GM21786 (cell line): ENCODE measurements around the gene MAP7.

Experiments
- ATAC-seq: cut with Tn5 transposase; IDR thresholded peaks from one replicate; pipeline ENCODE4 v1.9.1; 2021; ENCODE audit not compliant: unreplicated experiment

Gene MAP7

DNA sequence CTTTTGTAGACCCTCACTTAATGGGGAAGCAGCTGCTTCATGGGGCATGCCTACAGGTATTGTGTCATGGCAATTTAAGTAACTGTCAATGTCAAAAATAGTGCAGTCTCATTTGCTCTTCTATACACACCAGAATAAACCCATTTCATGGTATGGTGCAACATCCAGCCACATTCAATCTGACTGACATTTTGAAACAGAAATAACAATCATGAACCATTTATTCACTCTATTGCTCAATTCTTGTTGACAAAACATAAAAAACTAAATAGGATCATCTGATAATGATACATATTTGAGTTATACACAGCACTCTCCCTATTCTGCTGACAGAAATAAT, 122.9 kb downstream of the MAP7 start:
- ATAC-seq, result no peak

DNA sequence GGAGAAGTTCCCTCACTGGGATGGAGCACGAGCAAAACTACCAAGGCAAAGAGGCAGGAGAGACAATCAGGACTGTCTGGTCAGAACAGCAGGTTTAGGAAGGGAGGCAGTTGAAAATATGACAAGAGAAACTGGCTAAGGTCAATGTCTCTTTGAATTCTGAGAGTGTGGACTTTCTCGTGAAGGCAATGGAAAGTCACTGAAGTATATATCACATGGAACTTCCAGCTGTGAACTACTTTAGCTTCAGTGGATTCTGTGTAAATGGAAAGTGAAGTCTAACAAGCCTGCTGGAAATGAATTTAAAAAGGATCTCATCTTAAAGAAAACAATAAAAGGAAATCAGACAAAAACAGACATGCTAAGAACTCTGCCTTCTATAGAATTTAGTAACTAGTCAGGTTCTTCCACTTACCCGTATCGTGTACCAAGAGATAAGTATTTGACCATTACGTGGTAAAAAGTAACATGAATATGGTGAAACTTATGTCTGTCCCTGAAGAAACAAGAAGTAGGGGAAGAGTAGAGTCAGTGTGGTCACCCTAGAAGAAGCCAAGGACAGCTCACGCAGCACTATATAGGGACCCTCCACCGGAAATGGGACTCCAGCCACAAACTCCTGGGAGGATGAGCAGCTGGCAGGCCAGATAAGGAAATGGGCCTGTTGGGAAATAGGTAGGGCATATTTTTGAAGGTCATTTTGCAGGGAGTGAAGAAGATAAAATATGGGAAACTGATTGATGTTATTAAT, 123.4 kb downstream of the MAP7 start:
- ATAC-seq, result no peak

DNA sequence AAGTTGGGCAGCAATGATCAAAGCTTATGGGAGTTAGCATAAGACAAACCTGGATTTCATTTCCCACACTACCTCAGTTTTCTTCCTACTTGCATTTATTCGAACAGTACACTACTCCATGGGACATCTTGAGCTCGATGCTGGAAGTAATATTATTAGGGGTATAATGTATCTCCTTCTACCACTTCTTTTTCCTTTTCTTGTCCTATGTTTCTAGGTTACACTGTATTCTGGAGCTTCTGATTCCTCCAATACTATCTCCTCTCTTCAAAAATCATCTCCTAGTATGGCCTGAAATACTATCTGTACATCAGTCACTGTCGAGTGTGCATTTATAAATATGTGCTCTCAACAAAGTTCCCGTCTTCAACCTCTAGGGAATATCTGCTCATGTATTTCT, 124.4 kb downstream of the MAP7 start:
- ATAC-seq, result no peak

DNA sequence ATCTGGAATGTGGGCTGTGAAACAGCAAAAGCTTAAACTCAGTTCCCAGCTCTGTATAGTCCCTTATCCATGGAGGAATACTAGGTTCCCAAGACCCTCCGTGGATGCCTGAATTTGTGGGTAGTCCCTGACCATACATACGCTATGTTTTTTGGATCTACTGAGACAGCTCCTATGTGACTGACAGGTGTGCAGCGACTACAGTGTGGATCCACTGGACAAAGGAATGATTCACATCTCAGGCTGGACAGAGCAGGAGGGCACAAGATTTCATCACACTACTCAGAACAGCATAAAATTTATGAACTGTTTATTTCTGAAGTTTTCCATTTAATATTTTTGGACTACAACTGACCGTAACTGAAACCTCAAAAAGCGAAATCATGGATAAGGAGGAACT, 125.3 kb downstream of the MAP7 start:
- ATAC-seq, result no peak

DNA sequence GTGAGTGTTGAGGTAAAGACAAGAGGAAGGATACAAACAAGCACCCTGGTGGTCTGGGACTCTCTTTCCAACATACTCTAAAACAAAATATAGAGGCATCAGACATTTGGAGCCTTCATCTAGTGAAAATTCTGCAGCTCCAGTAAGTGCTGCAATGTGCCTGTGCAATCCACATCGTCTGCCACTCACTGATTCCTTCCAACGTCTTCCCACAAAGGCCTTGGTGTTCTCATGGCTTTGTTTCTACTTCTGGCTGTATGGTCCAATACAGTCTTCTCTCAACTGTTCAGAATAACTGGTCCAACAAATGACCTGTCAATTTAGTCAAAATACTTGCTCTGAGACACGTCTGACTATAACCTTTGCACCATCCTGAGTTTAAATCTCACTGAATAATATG, 125.8 kb downstream of the MAP7 start:
- ATAC-seq, result no peak

DNA sequence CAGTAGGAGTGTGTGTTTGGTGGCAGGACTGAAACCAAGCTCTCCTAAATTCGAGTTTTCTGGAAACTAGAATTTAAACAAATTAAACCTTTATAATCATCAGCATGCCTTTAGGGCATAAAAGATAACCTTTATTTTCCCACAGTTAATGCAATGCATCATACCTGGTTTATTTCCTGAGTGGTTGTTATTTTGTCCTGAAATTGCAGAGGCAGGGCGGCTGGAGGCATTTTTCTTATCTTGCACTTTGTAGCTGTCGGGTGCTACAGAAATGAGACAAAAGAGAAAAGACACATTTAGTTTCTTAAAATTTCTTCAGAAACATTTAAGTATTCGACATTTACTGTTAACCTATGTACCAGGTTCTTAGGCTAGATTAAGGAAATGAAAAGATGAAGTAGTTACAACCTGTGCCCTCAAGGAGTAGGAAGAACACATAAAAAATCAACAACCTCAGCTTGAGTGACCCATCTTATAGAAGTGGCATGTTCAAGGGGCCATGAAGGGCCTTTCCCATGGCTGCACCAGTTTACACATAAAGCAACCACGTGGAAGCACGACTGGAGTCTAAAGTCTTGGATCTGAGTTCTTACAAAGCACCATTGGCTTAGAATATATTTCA, 128.6 kb downstream of the MAP7 start:
- ATAC-seq, result no peak

DNA sequence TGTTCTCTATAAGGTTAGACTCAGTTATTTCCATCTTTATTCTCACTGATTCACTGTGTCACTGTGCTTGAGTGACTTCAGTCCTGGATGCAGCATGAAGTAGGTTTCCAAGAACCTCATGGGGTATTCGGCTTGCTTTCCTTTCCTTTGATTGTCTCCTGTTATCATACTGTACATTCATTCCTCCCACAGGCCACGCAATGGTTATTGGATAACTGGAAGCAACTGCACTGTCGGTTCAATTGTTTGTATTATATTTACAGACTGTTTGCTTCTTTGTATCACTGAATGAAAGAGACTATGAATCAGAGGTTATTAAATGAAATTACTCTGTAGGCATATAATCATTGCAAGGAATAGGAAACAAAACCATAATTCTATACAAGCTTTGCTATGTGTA, 129.4 kb downstream of the MAP7 start:
- no peak for ATAC-seq

DNA sequence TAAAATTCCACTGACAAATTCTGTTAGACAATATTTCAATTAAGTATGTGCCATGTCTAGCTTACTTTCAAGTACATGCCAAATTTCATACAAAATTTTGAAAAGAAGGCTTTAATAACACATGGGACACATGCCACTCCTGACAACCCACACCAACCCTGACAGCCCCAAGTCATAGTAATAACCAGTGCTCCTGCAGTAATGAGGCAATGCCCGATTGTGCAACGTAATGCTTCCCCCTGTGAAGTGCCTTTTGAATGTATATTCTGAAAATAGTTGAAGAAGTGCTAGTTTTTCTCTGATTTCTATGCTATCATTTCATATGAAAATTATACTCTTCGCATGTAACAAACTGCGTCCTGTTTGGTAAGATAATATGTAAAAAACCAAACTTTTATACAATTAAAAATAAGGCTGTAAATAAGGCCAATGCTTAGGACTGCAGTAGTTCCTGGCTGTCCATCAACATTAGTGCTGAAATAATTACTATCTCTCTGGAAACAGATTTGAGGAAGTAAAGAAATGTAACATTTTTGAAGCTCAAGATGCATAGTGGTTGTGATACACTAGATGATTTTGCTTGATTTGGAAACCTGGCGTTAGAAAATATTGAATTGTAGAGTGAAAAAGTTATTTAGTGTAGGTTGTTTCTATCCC, 134.7 kb downstream of the MAP7 start:
- no peak for ATAC-seq

DNA sequence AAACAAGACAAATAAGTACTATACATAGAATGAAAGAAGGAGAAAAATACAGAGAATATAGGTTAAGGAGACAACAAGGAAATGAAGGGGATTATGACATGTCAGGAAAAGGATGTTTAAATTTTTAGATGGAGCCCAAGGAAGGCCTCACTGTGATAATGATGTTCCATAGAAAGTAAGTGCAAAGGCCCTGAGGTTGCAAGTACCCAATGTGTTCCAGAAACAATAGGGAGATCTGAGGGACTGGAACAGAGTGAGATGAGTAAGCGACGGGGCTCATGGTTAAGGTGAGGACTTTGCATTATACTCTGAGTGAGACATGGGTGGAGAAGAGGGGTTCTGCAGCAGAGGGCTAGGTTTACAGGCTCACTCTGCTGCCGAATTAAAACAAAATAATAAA, 137.8 kb downstream of the MAP7 start:
- no peak for ATAC-seq

DNA sequence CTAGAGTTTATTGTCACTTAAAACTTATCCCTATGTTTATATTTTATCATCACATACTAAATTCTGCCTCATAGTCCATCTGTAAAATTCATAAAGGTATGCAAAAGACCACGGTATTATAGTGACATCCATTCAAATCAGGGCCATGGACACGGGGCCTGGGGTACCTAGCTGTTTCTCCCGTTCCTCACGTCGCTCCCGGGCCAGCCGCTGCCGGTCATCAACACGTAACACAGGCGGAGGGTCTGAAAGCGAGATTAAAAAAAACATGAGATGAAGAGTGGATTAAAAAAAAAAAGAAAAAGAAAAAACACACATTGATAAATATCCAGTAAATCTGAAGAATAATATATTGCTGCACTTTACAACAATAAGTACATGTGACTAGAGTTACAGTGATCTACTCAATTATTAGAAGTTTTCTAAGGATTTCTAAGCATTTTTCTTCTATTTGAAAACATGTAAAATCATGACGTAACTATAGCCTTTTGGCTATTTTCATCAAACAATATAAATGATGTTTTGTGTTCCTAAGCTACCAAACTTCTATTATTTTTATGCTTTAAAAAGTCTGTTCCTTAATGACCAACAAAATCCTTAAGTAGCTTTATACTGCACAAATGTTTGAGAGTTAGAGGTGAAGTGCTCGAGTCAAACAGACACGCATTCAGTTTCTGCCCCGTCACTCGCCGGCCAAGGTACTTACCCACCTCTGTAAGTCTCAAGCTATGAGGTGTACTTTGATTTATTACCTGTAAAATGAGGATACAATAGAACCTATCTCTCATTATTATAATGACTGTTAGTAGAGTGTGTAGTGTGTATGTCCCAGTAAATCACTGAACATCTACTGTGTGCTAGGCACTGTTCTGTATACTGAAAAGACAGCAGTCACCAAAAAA, 138.5 kb downstream of the MAP7 start:
- ATAC-seq, result no peak

DNA sequence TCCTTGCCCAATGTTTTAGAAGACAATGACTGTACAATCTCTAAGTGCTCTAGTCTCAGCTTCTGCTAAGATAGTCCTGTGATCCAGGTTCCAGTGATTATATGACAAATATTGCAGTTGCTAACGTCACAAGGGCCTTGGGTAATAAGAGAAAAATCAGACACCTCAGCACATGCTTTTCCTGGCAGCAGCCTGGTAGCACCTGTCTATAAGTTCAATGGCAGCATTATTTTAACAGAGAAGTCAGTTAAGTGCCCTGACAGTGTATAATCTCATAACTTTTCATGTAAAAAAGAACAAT, 139.2 kb downstream of the MAP7 start:
- no peak for ATAC-seq

DNA sequence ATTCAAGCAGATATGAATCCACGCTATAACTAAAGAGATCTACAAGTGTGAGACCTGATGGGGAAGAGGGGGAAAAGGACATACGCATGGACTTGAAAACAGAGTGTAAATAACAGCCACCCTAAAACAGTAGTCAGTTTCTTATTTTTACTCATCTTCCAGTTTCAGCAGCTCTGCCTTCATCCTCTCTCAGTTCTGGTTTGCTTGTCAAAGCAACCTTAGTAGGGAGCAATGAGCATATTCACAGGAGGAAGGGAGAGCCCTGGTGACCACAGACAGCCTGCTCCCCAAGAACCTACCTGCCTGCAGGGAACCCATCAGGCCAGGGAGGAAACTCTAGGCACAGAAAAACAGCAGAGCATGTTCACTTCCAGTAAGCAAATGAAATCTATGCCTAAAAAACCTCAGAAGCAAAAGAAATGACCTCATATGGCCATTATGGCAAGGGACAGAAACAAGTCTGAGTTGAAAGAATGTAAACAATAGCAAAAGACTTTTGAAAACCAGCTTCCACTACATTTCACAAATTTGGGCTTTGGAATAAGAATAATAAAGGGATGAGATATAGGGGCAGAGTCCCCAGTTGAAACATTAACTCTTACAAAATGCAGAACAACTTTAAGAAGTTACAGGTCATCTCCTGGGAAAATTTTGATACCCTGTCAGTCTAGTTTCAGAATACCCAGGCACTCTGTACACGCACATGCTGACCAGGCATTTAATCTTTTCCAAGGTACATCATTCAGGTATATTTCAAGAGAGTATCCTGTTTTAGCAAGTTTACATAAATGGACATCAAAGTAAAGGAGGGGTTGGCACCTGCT, 139.8 kb downstream of the MAP7 start:
- ATAC-seq, result peak; percentile 79

DNA sequence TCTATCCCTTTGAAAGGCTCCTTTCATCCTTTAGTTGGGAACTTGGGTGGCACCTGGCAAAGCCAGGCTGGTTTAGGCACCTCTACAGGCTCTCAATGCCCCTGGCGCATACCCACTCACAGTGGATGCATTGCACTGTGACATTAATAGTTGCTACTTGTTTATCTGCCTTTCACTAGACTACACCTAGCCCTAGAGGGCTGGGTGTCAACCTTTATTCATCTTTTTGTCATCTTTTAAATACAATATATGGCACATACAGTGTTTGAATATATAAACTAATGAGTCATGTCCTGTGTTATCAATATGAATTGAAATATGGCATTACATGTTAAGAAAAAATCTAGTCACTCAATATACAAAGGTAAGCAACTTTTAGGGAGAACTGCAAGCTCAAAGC, 140.6 kb downstream of the MAP7 start:
- no peak for ATAC-seq

DNA sequence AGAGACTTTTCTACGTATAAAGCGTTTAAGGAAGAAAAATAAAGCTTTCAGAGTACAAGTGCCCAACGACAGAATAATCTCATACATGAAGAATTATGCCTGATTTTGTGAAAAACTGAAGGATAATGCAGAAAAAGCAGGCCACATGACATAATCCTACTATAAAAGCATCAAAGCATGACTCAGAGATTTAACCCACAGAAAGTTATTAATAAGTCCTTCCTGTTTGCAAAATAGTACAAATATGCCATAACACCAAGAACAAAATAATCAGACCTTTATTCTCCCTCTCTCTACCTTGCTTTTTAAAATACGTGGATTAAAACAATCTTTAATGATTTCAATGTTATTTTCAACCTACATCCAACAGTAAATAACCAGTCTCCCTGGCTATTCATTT, 142.0 kb downstream of the MAP7 start:
- ATAC-seq, result no peak

DNA sequence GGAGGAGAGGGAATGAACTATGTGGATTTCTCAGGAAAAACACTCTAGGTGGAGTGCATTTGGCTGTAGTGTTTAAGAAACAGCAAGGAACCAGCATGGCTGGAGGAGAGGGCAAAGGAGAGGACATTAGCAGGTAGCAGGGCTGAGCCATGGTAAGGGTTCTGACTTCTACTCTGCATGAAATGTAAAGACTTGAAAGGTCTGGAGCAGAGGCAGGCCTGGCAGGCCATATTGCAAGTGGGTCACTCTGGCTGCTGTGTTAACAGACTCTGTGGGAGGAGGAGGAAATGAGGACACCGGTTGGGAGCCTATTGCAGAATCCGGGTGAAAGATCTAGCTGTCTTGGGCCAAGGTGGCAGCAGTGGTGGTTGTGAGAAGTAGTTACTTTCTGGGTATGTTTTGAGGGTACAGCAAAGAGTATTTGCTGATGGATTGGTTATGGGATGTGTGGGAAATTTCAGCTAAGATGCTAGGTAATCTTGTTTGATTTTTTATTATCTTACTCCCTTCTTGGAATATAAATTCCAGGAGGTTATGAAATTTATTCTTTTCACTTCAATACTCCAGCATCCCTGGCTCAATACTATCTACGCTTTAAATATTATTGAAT, 144.7 kb downstream of the MAP7 start:
- no peak for ATAC-seq

DNA sequence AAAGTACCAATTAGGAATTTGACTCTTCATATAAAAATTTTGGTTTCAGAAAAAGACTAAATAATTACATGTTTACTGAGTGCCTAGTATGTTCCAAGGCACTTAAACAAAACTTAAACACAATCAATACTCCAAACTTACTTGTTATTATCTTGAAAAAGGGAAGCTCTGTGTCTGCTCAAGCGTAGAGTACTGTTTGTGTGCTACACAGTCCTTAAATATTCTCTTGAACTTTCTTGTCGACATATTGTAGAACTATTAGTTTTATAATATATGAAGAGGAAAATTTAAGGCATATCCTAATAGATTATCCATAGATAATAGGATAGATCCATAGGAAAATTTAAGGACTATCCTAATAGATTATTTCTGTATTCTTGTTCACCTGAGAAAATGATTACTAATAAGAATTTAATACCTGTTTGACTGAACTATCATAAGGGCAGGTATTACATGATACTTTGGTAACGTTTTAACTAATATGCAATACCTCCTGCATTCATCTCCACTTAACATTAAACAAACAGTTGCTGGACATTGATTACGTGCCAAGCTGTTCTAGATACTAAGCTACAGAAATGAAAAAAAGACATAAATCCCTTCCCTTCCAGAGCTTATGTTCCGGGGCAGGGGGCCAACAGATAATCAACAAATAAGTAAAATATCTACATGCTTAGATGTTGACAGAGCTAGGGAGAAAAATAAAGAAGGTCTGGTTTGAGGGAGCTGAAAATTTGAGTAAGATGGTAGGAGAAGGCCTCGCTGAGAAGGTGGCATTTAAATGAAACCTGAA, 145.4 kb downstream of the MAP7 start:
- ATAC-seq, result no peak

DNA sequence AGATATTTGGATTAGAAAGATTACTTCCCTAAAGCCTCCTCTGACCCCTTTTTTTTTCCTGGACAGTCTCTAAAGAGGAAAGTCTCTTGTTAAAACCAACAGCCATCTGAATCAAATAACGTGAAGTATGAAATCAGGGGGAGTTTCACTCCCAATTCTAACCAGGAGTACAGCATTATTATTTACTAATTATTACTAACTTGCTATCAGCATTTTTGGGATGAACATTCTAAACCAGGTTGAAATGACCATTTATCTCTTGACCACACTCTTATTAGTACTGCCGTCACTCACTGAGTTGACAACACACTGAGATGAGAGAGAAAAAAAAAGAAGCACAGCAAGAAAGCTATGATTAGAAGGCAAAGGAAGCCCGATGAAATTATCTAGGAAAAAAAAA, 146.2 kb downstream of the MAP7 start:
- no peak for ATAC-seq

DNA sequence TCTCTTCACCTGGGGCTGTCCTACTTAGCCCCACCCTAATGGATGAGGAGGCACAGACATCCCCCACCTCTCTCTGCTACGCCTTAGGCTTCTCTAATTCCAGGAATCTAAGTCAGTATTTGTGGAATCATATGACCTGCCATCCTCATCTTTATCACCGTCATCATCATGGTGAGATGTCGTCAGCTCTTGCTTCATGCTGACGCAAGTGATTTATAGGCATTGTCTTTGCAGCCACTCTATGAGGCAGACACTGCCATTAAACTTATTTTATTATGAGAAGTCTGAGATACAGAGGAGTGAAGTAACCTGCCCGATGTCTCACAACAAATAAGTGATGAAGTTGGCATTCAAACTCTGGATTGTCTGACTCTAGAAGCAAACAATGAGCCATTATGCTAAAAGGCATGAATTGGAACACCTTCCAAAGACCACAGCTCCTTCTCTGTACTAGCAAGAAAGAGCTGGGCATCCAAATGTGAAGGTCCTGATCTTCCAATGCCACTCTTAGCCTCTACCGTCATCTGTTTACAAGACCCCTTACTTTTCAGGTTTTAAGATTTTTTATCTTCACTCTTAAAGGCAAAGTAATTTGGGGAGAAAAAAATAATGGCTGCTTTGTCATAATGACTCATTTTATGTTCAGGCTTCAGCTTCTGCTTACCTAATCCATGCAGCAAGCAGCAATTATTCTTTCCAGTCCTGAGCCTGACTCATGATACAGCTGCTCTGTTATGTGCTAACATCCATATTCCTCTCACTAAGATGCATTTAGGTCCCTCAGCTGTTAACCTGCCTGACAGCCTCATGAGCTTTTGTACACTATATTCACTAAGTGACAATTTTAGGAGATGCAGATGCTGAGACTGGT, 146.9 kb downstream of the MAP7 start:
- no peak for ATAC-seq

DNA sequence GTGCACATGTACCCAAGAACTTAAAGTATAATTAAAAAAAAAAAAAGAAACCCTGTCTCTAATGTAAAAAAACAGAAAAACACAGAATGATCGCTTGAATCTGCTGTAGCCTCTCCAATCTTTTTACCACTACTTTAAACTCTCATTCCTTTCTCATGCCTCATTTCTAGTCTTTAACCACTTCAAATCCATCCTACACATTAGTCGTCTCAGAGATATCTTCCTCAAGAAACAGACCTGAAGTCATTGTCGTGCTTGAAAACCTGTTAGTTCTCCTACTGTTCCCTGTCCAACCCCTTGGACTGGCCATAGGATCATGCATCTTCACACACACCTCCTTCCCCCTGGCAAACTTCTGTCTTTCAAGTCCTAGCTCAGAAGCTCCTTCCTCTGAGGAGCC, 148.5 kb downstream of the MAP7 start:
- ATAC-seq, result no peak
